ENCODE measurements around the gene DONSON. TPM values are rescaled to one million over a fixed set of nuclear protein-coding genes. Genes with fewer than 3 reads are reported as not detected.

Gene DONSON
- total and polyA plus RNA-seq, 9 of the 15 experiments (the other 6 are each of a cell fraction or from before 2014, with no cell fraction given), result 26.7 to 124 (median 62.6) TPM

DNA sequence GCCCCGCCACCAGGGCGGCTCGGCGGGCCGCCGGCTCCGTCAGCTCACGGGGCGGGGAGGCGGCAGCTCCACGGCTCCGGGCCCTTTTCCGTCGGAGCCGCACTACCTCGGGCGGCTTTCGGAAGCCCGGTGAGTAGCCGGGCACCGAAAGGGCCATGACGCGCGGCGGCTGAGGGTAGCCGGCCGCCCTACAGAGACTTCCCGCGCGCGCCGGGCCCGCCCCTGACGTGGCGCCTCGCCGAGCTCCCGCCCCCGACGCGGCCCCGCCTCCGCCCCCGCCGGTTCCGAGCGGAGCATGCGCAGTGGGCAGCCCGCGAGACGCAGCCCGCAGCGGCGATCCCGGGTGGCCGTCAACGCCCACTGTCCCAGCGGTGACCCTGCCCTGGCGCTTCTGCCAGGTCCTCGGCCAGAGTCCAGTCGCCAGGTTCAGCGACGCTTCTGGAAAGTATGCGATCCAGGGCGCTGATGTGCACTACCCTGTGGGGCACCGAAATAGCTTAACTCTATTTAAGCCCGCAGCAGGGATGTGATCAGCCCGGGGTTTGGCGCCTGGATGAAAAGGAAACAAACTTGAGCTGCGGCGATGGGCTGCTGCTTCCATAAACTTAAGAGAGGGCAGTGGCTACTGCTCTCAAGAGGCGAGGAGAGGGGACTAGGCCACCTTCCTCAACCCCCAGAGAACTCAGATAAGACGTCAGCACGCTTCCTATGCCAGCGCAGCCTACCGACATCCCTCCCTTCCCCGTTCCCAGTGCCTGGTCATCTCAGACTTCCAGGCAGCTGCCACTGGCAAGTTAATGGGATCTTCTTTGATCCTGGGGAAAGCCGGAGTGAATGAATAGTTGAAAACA is at the start of gene DONSON (continued):
- TF ChIP-seq, protein P1, sequence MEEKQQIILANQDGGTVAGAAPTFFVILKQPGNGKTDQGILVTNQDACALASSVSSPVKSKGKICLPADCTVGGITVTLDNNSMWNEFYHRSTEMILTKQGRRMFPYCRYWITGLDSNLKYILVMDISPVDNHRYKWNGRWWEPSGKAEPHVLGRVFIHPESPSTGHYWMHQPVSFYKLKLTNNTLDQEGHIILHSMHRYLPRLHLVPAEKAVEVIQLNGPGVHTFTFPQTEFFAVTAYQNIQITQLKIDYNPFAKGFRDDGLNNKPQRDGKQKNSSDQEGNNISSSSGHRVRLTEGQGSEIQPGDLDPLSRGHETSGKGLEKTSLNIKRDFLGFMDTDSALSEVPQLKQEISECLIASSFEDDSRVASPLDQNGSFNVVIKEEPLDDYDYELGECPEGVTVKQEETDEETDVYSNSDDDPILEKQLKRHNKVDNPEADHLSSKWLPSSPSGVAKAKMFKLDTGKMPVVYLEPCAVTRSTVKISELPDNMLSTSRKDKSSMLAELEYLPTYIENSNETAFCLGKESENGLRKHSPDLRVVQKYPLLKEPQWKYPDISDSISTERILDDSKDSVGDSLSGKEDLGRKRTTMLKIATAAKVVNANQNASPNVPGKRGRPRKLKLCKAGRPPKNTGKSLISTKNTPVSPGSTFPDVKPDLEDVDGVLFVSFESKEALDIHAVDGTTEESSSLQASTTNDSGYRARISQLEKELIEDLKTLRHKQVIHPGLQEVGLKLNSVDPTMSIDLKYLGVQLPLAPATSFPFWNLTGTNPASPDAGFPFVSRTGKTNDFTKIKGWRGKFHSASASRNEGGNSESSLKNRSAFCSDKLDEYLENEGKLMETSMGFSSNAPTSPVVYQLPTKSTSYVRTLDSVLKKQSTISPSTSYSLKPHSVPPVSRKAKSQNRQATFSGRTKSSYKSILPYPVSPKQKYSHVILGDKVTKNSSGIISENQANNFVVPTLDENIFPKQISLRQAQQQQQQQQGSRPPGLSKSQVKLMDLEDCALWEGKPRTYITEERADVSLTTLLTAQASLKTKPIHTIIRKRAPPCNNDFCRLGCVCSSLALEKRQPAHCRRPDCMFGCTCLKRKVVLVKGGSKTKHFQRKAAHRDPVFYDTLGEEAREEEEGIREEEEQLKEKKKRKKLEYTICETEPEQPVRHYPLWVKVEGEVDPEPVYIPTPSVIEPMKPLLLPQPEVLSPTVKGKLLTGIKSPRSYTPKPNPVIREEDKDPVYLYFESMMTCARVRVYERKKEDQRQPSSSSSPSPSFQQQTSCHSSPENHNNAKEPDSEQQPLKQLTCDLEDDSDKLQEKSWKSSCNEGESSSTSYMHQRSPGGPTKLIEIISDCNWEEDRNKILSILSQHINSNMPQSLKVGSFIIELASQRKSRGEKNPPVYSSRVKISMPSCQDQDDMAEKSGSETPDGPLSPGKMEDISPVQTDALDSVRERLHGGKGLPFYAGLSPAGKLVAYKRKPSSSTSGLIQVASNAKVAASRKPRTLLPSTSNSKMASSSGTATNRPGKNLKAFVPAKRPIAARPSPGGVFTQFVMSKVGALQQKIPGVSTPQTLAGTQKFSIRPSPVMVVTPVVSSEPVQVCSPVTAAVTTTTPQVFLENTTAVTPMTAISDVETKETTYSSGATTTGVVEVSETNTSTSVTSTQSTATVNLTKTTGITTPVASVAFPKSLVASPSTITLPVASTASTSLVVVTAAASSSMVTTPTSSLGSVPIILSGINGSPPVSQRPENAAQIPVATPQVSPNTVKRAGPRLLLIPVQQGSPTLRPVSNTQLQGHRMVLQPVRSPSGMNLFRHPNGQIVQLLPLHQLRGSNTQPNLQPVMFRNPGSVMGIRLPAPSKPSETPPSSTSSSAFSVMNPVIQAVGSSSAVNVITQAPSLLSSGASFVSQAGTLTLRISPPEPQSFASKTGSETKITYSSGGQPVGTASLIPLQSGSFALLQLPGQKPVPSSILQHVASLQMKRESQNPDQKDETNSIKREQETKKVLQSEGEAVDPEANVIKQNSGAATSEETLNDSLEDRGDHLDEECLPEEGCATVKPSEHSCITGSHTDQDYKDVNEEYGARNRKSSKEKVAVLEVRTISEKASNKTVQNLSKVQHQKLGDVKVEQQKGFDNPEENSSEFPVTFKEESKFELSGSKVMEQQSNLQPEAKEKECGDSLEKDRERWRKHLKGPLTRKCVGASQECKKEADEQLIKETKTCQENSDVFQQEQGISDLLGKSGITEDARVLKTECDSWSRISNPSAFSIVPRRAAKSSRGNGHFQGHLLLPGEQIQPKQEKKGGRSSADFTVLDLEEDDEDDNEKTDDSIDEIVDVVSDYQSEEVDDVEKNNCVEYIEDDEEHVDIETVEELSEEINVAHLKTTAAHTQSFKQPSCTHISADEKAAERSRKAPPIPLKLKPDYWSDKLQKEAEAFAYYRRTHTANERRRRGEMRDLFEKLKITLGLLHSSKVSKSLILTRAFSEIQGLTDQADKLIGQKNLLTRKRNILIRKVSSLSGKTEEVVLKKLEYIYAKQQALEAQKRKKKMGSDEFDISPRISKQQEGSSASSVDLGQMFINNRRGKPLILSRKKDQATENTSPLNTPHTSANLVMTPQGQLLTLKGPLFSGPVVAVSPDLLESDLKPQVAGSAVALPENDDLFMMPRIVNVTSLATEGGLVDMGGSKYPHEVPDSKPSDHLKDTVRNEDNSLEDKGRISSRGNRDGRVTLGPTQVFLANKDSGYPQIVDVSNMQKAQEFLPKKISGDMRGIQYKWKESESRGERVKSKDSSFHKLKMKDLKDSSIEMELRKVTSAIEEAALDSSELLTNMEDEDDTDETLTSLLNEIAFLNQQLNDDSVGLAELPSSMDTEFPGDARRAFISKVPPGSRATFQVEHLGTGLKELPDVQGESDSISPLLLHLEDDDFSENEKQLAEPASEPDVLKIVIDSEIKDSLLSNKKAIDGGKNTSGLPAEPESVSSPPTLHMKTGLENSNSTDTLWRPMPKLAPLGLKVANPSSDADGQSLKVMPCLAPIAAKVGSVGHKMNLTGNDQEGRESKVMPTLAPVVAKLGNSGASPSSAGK (IDR thresholded peaks at IDR 0.05), result peak; percentile 19; the same call in 1 of the 2 replicates
- no peak for TF ChIP-seq ILK (tag; IDR thresholded peaks at IDR 0.05; ENCODE audit: borderline replicate concordance, low read depth)
- TF ChIP-seq RAD21 (CRISPR knock-in tag; conservative IDR thresholded peaks at IDR 0.05 in 1 of 2, IDR thresholded peaks at IDR 0.05 in 1 of 2), result no peak
- peak; percentile 55 for TF ChIP-seq POLR2H (tag; IDR thresholded peaks at IDR 0.05; ENCODE audit: low read depth)
- TF ChIP-seq, protein P2, sequence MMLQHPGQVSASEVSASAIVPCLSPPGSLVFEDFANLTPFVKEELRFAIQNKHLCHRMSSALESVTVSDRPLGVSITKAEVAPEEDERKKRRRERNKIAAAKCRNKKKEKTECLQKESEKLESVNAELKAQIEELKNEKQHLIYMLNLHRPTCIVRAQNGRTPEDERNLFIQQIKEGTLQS (IDR thresholded peaks at IDR 0.05), result no peak
- TF ChIP-seq, protein P2 (CRISPR knock-in tag; conservative IDR thresholded peaks at IDR 0.05), result peak; percentile 73; the same call in 1 of the 2 replicates
- TF ChIP-seq ZFP1 (CRISPR knock-in tag; IDR thresholded peaks at IDR 0.05), result no peak
- 0 out of 2 replicates have a peak, but pooled peaks have one; percentile 58 for TF ChIP-seq GATAD2B (IDR thresholded peaks at IDR 0.05; ENCODE audit: borderline replicate concordance)
- peak; percentile 29; the same call in 1 of the 2 replicates for TF ChIP-seq ZNF24 (IDR thresholded peaks at IDR 0.05)
- TF ChIP-seq, protein P3, sequence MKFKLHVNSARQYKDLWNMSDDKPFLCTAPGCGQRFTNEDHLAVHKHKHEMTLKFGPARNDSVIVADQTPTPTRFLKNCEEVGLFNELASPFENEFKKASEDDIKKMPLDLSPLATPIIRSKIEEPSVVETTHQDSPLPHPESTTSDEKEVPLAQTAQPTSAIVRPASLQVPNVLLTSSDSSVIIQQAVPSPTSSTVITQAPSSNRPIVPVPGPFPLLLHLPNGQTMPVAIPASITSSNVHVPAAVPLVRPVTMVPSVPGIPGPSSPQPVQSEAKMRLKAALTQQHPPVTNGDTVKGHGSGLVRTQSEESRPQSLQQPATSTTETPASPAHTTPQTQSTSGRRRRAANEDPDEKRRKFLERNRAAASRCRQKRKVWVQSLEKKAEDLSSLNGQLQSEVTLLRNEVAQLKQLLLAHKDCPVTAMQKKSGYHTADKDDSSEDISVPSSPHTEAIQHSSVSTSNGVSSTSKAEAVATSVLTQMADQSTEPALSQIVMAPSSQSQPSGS (CRISPR knock-in tag; IDR thresholded peaks at IDR 0.05), result no peak
- TF ChIP-seq, protein P4, sequence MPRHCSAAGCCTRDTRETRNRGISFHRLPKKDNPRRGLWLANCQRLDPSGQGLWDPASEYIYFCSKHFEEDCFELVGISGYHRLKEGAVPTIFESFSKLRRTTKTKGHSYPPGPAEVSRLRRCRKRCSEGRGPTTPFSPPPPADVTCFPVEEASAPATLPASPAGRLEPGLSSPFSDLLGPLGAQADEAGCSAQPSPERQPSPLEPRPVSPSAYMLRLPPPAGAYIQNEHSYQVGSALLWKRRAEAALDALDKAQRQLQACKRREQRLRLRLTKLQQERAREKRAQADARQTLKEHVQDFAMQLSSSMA (CRISPR knock-in tag; IDR thresholded peaks at IDR 0.05), result peak; percentile 74; the same call in 1 of the 2 replicates
- 0 out of 2 replicates have a peak, but pooled peaks have one; percentile 13 for TF ChIP-seq ZNF134 (CRISPR knock-in tag; conservative IDR thresholded peaks at IDR 0.05)
